ENCODE measurements around the gene OR10G7.

DNA sequence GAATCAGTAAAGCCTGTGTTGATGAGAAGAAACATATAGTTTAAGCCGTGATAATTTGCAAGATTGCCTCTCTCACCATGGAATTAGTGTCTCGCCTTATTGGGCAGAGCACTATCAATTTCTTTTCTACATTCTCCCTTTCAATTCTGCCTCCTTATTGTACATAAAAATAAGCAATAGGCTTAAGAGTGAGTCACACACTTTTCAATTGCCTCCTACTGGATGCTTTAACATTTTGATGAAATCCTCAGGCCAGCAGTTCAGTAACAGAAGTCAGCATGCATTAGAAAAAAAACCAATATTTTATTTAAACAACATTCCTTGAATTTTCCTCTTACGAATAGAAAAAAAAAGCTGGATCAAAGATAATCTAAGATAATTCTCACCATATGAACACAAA, 40.4 kb upstream of the OR10G7 start:
- TF ChIP-seq, protein P1, sequence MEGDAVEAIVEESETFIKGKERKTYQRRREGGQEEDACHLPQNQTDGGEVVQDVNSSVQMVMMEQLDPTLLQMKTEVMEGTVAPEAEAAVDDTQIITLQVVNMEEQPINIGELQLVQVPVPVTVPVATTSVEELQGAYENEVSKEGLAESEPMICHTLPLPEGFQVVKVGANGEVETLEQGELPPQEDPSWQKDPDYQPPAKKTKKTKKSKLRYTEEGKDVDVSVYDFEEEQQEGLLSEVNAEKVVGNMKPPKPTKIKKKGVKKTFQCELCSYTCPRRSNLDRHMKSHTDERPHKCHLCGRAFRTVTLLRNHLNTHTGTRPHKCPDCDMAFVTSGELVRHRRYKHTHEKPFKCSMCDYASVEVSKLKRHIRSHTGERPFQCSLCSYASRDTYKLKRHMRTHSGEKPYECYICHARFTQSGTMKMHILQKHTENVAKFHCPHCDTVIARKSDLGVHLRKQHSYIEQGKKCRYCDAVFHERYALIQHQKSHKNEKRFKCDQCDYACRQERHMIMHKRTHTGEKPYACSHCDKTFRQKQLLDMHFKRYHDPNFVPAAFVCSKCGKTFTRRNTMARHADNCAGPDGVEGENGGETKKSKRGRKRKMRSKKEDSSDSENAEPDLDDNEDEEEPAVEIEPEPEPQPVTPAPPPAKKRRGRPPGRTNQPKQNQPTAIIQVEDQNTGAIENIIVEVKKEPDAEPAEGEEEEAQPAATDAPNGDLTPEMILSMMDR (IDR thresholded peaks at IDR 0.05; ENCODE audit: insufficient read depth, low read depth, low read length): no peak
- TF ChIP-seq EZH2 (IDR thresholded peaks at IDR 0.05; ENCODE audit: insufficient read depth, low read length): no peak

All from astrocyte (in vitro differentiated cells and primary cell).